Endodermal cell (in vitro differentiated cells): Measurements from ENCODE around the gene RANBP3L. TPM values are rescaled to one million over a fixed set of nuclear protein-coding genes. Genes with fewer than 3 reads are reported as not detected.
"Not testable (repeated sequence)": the region's sequence is repeated elsewhere in the genome, so short reads cannot be mapped to it uniquely, and the experiment has no call there.

Experiments used
- DNase-seq: peaks from one replicate; pipeline ENCODE4 v3.0.0-alpha.2; 2017
- H3K27ac ChIP-seq: 2 replicates; pipeline ENCODE4 v1.5.1; 2013; ENCODE audit warnings: mild to moderate bottlenecking, low read depth, low read length, moderate library complexity
- H3K27me3 ChIP-seq: 2 replicates; pipeline ENCODE4 v1.6.1; 2013; ENCODE audit warnings: mild to moderate bottlenecking, low read length, moderate library complexity; ENCODE audit not compliant: insufficient read depth, control insufficient read depth, poor library complexity, severe bottlenecking
- H3K36me3 ChIP-seq: 2 replicates; pipeline ENCODE4 v1.7.0; 2013; ENCODE audit warnings: mild to moderate bottlenecking, low read length, moderate library complexity; ENCODE audit not compliant: control insufficient read depth, insufficient read depth
- H3K4me1 ChIP-seq: one replicate; pipeline ENCODE4 v1.7.0; 2013; ENCODE audit warnings: low read length; ENCODE audit not compliant: control insufficient read depth, insufficient read depth
- H3K4me3 ChIP-seq: 2 replicates; pipeline ENCODE4 v1.5.1; 2013; ENCODE audit warnings: mild to moderate bottlenecking, low read length, moderate library complexity
- H3K9ac ChIP-seq: 2 replicates; pipeline ENCODE4 v1.6.1; 2013; ENCODE audit warnings: mild to moderate bottlenecking, low read length, moderate library complexity; ENCODE audit not compliant: poor library complexity, severe bottlenecking; ENCODE audit errors: extremely low read depth
- H3K9me3 ChIP-seq: 2 replicates; pipeline ENCODE4 v1.6.1; 2013; ENCODE audit warnings: mild to moderate bottlenecking, low read length, moderate library complexity; ENCODE audit not compliant: control insufficient read depth
- H3K27ac Mint-ChIP-seq: 2 replicates; pipeline ENCODE4 v1.8.0; 2020; ENCODE audit warnings: mixed read lengths
- H3K27me3 Mint-ChIP-seq: 2 replicates; pipeline ENCODE4 v1.8.0; 2021; ENCODE audit warnings: mild to moderate bottlenecking, mixed read lengths; ENCODE audit not compliant: insufficient read depth
- H3K36me3 Mint-ChIP-seq: 2 replicates; pipeline ENCODE4 v1.8.0; 2020; ENCODE audit warnings: low read depth, mixed read lengths
- H3K4me1 Mint-ChIP-seq: 2 replicates; pipeline ENCODE4 v1.8.0; 2020; ENCODE audit warnings: mixed read lengths
- H3K4me3 Mint-ChIP-seq: 2 replicates; pipeline ENCODE4 v1.8.0; 2020; ENCODE audit warnings: mild to moderate bottlenecking, moderate library complexity, mixed read lengths
- H3K9me3 Mint-ChIP-seq: 2 replicates; pipeline ENCODE4 v1.8.0; 2020; ENCODE audit warnings: mild to moderate bottlenecking, mixed read lengths
- WGBS, 2 experiments: methylation state at CpG; one replicate each; pipeline versions ENCODE4 v1.1.5 to v1.1.7; 2013; ENCODE audit warnings: missing lambda C conversion rate in 2 of 2, mixed read lengths in 1 of 2; ENCODE audit not compliant: insufficient coverage in 1 of 2, insufficient read length in 1 of 2; 5-methylcytosine and 5-hydroxymethylcytosine counted together
- total RNA-seq, 2 donors: library from RNA; stranded (reverse); fragmentation: NEBNext Ultra II Directional in 1 of 2; extraction: Animal tissue kit (Norgen Biotek cat#: 25700) in 1 of 2; gene quantifications; 2 replicates in 1 of 2; 3 replicates in 1 of 2; pipeline ENCODE4 v1.2.1, GENCODE V29; 2021
- TF ChIP-seq, protein P1 (sequence below): fragments of 200-600 bp; sonication (generic); conservative IDR thresholded peaks from 2 replicates; pipeline ENCODE4 v1.5.0; 2021; ENCODE audit warnings: antibody characterized with exemption, mild to moderate bottlenecking

RANBP3L gene
- total RNA-seq, 2 donors from 2014 or later = not detected

DNA sequence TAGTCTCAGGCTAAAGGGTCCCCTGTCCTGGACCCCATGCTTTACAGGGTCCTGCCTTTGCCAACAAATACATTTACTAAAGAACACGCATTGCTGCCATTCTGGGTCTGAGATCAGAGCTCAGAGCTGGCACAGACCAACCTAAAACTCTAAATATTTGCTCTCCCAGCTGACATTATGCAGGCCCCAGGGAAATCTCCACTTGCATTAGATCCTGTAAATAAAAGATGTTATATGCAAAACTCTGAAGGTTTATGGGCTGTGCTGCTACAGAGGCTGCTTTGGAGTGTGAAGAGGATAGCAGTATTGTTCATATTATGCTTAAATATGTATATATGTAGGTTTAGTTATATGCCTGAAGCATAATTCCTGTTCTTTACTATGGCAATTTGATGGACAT is 35.9 kb upstream of the RANBP3L start:
- Histone ChIP-seq H3K27me3 (no peaks in the 10 kb centered on the region), H3K4me3 (no peak overlapping the region), H3K36me3 (no peaks in the 10 kb centered on the region), H3K4me1 (no peaks in the 10 kb centered on the region), H3K9ac (no peak overlapping the region), H3K9me3 (no peaks in the 10 kb centered on the region), H3K27ac (no peak overlapping the region)
- H3K27me3 Mint-ChIP-seq = peaks cover 6% of the 10 kb centered on the region
- WGBS, 2 experiments = 96 to 100% methylated on average over 1 of the region's 1 CpG
- H3K4me3 Mint-ChIP-seq = no peak overlapping the region
- peaks cover 2% of the 10 kb centered on the region for H3K9me3 Mint-ChIP-seq
- DNase-seq = no peak
- no peaks in the 10 kb centered on the region for H3K36me3 Mint-ChIP-seq
- TF ChIP-seq, protein P1, sequence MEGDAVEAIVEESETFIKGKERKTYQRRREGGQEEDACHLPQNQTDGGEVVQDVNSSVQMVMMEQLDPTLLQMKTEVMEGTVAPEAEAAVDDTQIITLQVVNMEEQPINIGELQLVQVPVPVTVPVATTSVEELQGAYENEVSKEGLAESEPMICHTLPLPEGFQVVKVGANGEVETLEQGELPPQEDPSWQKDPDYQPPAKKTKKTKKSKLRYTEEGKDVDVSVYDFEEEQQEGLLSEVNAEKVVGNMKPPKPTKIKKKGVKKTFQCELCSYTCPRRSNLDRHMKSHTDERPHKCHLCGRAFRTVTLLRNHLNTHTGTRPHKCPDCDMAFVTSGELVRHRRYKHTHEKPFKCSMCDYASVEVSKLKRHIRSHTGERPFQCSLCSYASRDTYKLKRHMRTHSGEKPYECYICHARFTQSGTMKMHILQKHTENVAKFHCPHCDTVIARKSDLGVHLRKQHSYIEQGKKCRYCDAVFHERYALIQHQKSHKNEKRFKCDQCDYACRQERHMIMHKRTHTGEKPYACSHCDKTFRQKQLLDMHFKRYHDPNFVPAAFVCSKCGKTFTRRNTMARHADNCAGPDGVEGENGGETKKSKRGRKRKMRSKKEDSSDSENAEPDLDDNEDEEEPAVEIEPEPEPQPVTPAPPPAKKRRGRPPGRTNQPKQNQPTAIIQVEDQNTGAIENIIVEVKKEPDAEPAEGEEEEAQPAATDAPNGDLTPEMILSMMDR = no peak
- H3K4me1 Mint-ChIP-seq = peaks cover 4% of the 10 kb centered on the region
- H3K27ac Mint-ChIP-seq = no peak overlapping the region

DNA sequence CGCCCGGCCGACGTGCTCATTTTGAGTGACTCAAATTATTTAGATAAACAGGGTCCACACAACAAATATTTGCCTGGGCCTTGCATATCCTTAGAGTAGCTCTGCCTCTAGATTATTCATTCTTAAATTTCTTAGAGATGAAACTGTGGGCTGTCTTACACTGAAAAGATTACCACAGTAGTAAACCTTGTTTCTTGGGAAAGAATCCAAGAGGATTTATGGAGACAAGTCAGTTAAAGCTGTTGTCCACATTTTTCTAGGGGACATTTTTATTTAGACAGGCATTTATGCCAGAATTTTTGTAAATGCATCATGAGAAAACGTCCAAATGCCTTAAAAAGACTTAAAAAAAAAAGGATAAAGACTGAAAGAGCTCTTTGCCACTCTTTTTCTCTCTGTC is 32.6 kb upstream of the RANBP3L start:
- TF ChIP-seq, protein P1 = no peak
- no peaks in the 10 kb centered on the region for H3K4me1 Mint-ChIP-seq
- no peak overlapping the region for H3K4me3 ChIP-seq
- H3K9me3 ChIP-seq = no peaks in the 10 kb centered on the region
- H3K27ac ChIP-seq = no peak overlapping the region
- H3K4me1 ChIP-seq = no peaks in the 10 kb centered on the region
- H3K27ac Mint-ChIP-seq = no peak overlapping the region
- DNase-seq = no peak
- no peaks in the 10 kb centered on the region for H3K36me3 Mint-ChIP-seq
- 91 to 94% methylated on average over 4 to 5 of the region's 5 CpGs for WGBS, 2 experiments
- peaks cover 2% of the 10 kb centered on the region for H3K9me3 Mint-ChIP-seq
- H3K27me3 ChIP-seq = no peaks in the 10 kb centered on the region
- H3K36me3 ChIP-seq = no peaks in the 10 kb centered on the region
- H3K9ac ChIP-seq = no peak overlapping the region
- H3K27me3 Mint-ChIP-seq = peaks cover 6% of the 10 kb centered on the region
- H3K4me3 Mint-ChIP-seq = no peak overlapping the region

DNA sequence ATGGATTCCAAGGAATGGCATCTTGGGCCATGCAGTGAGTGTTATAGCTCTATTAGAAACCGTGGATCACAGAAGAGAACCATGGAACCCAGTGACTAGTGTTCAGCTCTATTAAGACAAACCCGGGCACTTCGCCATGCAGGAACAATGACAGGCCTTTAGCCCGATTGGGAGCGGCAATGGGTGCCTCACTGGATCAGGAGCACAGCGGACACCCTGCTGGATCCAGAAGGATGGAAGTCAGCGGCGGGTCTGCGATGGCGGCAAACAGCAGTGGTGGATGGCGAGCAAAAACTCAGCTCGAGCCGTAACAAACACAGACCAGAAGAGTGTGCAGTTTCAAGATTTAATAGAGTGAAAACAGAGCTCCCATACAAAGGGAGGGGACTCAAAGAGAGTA is 31.0 kb upstream of the RANBP3L start:
- H3K9ac ChIP-seq, H3K27me3 Mint-ChIP-seq, H3K27me3 ChIP-seq, H3K4me1 Mint-ChIP-seq, H3K4me1 ChIP-seq, H3K27ac Mint-ChIP-seq, H3K4me3 Mint-ChIP-seq, H3K9me3 ChIP-seq, H3K9me3 Mint-ChIP-seq, H3K4me3 ChIP-seq, H3K36me3 ChIP-seq, H3K36me3 Mint-ChIP-seq, H3K27ac ChIP-seq, DNase-seq: not testable (repeated sequence)
- WGBS, 2 experiments = 87 to 92% methylated on average over 8 to 13 of the region's 13 CpGs

DNA sequence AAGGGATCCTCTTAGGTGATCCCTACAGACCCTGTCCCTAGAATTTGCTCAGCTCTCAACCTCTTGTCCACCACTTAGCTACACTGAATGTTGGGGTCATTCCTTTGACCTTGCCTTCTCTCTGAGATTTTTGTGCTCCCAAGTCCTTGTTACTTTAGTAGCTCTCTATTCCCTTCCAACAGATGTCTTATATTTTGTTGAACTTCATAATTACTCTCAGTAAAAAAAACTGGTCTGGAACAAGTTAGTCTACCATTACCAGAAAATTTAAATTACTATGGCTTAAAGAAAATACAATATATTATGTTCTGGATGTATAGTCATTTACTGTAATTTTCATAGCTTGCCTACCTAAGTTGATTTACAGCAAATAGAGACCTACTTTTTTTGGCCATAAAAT is 23.5 kb upstream of the RANBP3L start:
- TF ChIP-seq, protein P1 = no peak
- no peak overlapping the region for H3K9ac ChIP-seq
- Mint-ChIP-seq H3K27ac (no peak overlapping the region), H3K27me3 (peaks cover 1% of the 10 kb centered on the region), H3K4me3 (no peak overlapping the region), H3K9me3 (peaks cover 2% of the 10 kb centered on the region), H3K4me1 (no peaks in the 10 kb centered on the region), H3K36me3 (peaks cover 2% of the 10 kb centered on the region)
- H3K27ac ChIP-seq = no peak overlapping the region
- no peak overlapping the region for H3K4me3 ChIP-seq
- H3K9me3 ChIP-seq = no peaks in the 10 kb centered on the region
- no peaks in the 10 kb centered on the region for H3K36me3 ChIP-seq
- H3K27me3 ChIP-seq = no peaks in the 10 kb centered on the region
- H3K4me1 ChIP-seq = no peaks in the 10 kb centered on the region
- no peak for DNase-seq
